ENCODE measurements around the gene HOXB9.
A peak's percentile ranks its signal among the peaks of the same experiment; 100 is the strongest.

HOXB9 gene

GRCh38 chr17:48599354-48599753 lies 26.8 kb downstream of the HOXB9 start:
- Histone ChIP-seq H3K4me1 (ENCODE audit: low read length) (no peaks in the 10 kb centered on the region), H4K20me1 (ENCODE audit: insufficient read depth, low read length) (no peaks in the 10 kb centered on the region), H2AFZ (ENCODE audit: low read length) (no peak overlapping the region), H3K36me3 (replicated peaks; ENCODE audit: insufficient read depth, low read length) (no peaks in the 10 kb centered on the region), H3K79me2 (ENCODE audit: low read length) (no peaks in the 10 kb centered on the region), H3K9me3 (replicated peaks; ENCODE audit: insufficient read depth, low read length) (no peaks in the 10 kb centered on the region), H3K9me2 (replicated peaks; ENCODE audit: insufficient read depth, low read length) (no peaks in the 10 kb centered on the region), H3K27me3 (replicated peaks; ENCODE audit: insufficient read depth, low read length) (peaks cover 90% of the 10 kb centered on the region), H3K4me2 (ENCODE audit: low read depth, low read length) (no peak overlapping the region), H3K9ac (ENCODE audit: low read length) (no peak overlapping the region), H3F3A (ENCODE audit: insufficient read depth, low read length) (no peaks in the 10 kb centered on the region), H3K4me3 (ENCODE audit: low read length) (no peak overlapping the region), H3K27ac (ENCODE audit: low read length) (no peak overlapping the region)
- TF ChIP-seq EZH2phosphoT487 (IDR thresholded peaks at IDR 0.05; ENCODE audit: low read length), result no peak
- DNase-seq, result no peak

GRCh38 chr17:48598736-48599135 lies 27.4 kb downstream of the HOXB9 start:
- Histone ChIP-seq H3K4me2 (ENCODE audit: low read depth, low read length) (no peak overlapping the region), H3K36me3 (replicated peaks; ENCODE audit: insufficient read depth, low read length) (no peaks in the 10 kb centered on the region), H3F3A (ENCODE audit: insufficient read depth, low read length) (no peaks in the 10 kb centered on the region), H3K79me2 (ENCODE audit: low read length) (no peaks in the 10 kb centered on the region), H3K27ac (ENCODE audit: low read length) (no peak overlapping the region), H3K9ac (ENCODE audit: low read length) (no peak overlapping the region), H2AFZ (ENCODE audit: low read length) (no peak overlapping the region), H3K4me3 (ENCODE audit: low read length) (no peak overlapping the region), H3K27me3 (replicated peaks; ENCODE audit: insufficient read depth, low read length) (peaks cover 84% of the 10 kb centered on the region), H3K9me2 (replicated peaks; ENCODE audit: insufficient read depth, low read length) (no peaks in the 10 kb centered on the region), H3K9me3 (replicated peaks; ENCODE audit: insufficient read depth, low read length) (no peaks in the 10 kb centered on the region), H3K4me1 (ENCODE audit: low read length) (no peaks in the 10 kb centered on the region), H4K20me1 (ENCODE audit: insufficient read depth, low read length) (no peaks in the 10 kb centered on the region)
- TF ChIP-seq EZH2phosphoT487 (IDR thresholded peaks at IDR 0.05; ENCODE audit: low read length) (no peak), CTCF (IDR thresholded peaks at IDR 0.05; ENCODE audit: low read length) (no peak), EZH2 (optimal IDR thresholded peaks at IDR 0.05; ENCODE audit: low read depth, low read length) (no peak)
- no peak for DNase-seq

- no peak overlapping the region for H3K27ac ChIP-seq (ENCODE audit: low read length)
- H3K4me3 ChIP-seq (ENCODE audit: low read length), result peak overlapping the region; percentile 58
- H2AFZ ChIP-seq (ENCODE audit: low read length), result peak overlapping the region; percentile 54
- H3K9me2 ChIP-seq (replicated peaks; ENCODE audit: insufficient read depth, low read length), result no peaks in the 10 kb centered on the region
- H3K79me2 ChIP-seq (ENCODE audit: low read length), result no peaks in the 10 kb centered on the region
- peaks cover 77% of the 10 kb centered on the region for H3K27me3 ChIP-seq (replicated peaks; ENCODE audit: insufficient read depth, low read length)
- H4K20me1 ChIP-seq (ENCODE audit: insufficient read depth, low read length), result no peaks in the 10 kb centered on the region
- H3K9ac ChIP-seq (ENCODE audit: low read length), result no peak overlapping the region
- TF ChIP-seq EZH2phosphoT487 (IDR thresholded peaks at IDR 0.05; ENCODE audit: low read length), result 0 out of 2 replicates have a peak, but pooled peaks have one; percentile 47
- no peak for TF ChIP-seq CTCF (IDR thresholded peaks at IDR 0.05; ENCODE audit: low read length)
- TF ChIP-seq EZH2 (optimal IDR thresholded peaks at IDR 0.05; ENCODE audit: low read depth, low read length), result peak; percentile 76
- H3K36me3 ChIP-seq (replicated peaks; ENCODE audit: insufficient read depth, low read length), result no peaks in the 10 kb centered on the region
- no peak for DNase-seq
- H3K9me3 ChIP-seq (replicated peaks; ENCODE audit: insufficient read depth, low read length), result no peaks in the 10 kb centered on the region
- no peaks in the 10 kb centered on the region for H3F3A ChIP-seq (ENCODE audit: insufficient read depth, low read length)
- peak overlapping the region; percentile 95 for H3K4me2 ChIP-seq (ENCODE audit: low read depth, low read length)
- no peaks in the 10 kb centered on the region for H3K4me1 ChIP-seq (ENCODE audit: low read length)
Measured at GRCh38 chr17:48597778-48598631, 28.2 kb downstream of the HOXB9 start.

GRCh38 chr17:48597528-48597777 lies 28.7 kb downstream of the HOXB9 start:
- no peaks in the 10 kb centered on the region for H4K20me1 ChIP-seq (ENCODE audit: insufficient read depth, low read length)
- no peaks in the 10 kb centered on the region for H3K4me1 ChIP-seq (ENCODE audit: low read length)
- no peak overlapping the region for H3K9ac ChIP-seq (ENCODE audit: low read length)
- peak overlapping the region; percentile 95 for H3K4me2 ChIP-seq (ENCODE audit: low read depth, low read length)
- no peak overlapping the region for H3K27ac ChIP-seq (ENCODE audit: low read length)
- peak overlapping the region; percentile 58 for H3K4me3 ChIP-seq (ENCODE audit: low read length)
- H2AFZ ChIP-seq (ENCODE audit: low read length), result peak overlapping the region; percentile 54
- H3K36me3 ChIP-seq (replicated peaks; ENCODE audit: insufficient read depth, low read length), result no peaks in the 10 kb centered on the region
- H3F3A ChIP-seq (ENCODE audit: insufficient read depth, low read length), result no peaks in the 10 kb centered on the region
- no peak for DNase-seq
- H3K27me3 ChIP-seq (replicated peaks; ENCODE audit: insufficient read depth, low read length), result peaks cover 80% of the 10 kb centered on the region
- no peaks in the 10 kb centered on the region for H3K9me2 ChIP-seq (replicated peaks; ENCODE audit: insufficient read depth, low read length)
- H3K79me2 ChIP-seq (ENCODE audit: low read length), result no peaks in the 10 kb centered on the region
- no peaks in the 10 kb centered on the region for H3K9me3 ChIP-seq (replicated peaks; ENCODE audit: insufficient read depth, low read length)
- TF ChIP-seq EZH2 (optimal IDR thresholded peaks at IDR 0.05; ENCODE audit: low read depth, low read length), result no peak
- no peak for TF ChIP-seq EZH2phosphoT487 (IDR thresholded peaks at IDR 0.05; ENCODE audit: low read length)
- TF ChIP-seq CTCF (IDR thresholded peaks at IDR 0.05; ENCODE audit: low read length), result no peak

All from MM.1S (cell line).